Ecto neural progenitor cell (in vitro differentiated cells): ENCODE data around the gene DLX1.
"Not testable (repeated sequence)": the region's sequence is repeated elsewhere in the genome, so short reads cannot be mapped to it uniquely, and the experiment has no call there.

ENCODE experiments used
- DNase-seq: peaks from one replicate; pipeline ENCODE4 v3.0.0-alpha.2; 2018; ENCODE audit warnings: low spot score

DLX1 gene

DNA sequence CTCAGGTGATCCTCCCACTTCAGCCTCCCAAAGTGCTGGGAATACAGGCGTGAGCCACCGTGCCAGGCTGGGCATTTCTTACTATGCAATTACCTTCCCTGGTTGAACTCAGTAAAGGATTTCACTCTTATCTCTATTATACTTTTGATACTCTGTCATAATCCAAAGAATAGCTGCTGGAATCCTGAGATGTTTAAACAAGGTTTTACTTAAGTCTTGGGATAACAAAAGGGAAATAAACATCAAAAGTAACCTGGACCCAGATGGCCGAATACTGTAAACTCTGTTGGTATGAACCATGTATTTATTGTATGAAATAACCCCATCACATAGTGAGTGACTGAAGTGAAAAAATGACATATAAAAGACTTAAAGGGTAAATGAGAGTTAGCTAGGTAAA lies 29.3 kb downstream of the DLX1 start:
- no peak for DNase-seq

DNA sequence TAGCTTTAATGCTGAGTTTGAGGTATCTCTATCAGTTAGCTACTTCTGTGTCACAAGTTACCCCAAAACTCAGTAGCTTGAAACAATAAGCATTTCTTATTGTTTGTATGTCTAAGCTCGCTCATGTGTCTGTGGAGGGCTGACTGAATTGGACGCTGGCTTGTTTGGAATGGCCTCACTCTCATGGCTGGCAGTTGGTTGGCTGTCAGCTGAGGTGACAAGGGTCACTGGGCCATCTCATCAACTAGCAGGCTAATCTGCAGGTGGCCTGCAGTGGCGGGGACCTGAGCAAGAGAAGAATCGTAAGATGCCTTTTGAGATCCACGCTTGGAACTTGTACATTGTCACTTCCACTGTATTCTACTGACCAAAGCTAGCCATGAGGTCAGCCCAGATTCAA lies 30.8 kb downstream of the DLX1 start:
- DNase-seq, result no peak

DNA sequence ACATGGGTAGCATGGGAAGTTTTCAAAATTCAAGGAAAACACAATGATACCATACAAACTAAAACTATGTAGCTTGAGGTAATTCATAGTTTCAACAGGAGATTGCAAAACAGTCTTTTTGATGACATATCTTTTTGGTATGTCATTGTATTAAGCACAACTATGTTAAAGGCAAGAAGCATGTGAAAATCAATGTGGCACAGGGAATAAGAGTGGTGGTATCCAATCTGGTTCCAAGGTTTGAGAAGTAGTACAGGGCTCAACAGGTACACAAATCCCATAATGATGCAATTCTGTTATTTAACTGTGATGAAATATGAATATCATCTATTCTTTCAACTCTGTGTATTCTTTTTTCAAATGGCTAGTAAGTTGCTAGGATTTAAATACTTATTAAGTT lies 33.8 kb downstream of the DLX1 start:
- DNase-seq, result no peak

DNA sequence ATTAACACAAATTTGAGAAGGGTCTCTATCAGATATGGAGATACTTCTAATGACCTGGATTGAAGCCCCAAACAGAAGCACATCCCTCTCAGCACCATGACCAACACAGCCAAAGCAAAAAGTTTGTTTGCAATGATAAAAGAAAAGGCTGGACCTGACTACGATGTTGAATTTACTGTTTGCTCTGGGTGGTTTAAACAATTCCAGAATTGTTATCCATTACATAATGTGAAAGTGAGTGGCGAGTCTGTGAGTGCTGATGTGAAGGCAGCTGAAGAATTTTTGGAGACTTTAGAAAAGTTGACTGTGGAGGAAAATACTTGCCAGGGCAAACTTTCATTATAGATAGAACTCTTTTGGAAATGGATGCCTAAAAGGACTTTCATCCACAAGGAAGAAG lies 34.8 kb downstream of the DLX1 start:
- DNase-seq, result no peak

DNA sequence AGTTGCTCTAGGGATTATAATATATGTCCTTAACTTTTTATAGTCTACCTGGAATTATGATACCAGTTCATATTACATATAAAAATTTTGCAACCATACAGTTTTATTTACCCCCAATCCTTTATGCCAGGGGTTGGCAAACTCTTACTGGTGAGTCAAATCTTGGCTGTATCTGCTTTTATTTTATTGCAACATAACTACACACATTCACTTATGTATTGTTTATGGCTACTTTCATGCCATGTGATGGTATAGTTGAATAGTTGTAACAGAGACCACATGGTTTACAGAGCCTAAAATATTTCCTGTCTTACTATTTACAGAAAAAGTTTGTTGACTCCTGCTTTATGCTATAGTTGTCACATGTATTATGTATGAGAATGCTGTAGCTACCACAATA lies 43.2 kb downstream of the DLX1 start:
- no peak for DNase-seq

- no peak for DNase-seq
Measured at GRCh38 chr2:172129404-172129803, 44.1 kb downstream of the DLX1 start.

GRCh38 chr2:172131713-172132555 lies 46.6 kb downstream of the DLX1 start:
- DNase-seq, result peak; percentile 55

DNA sequence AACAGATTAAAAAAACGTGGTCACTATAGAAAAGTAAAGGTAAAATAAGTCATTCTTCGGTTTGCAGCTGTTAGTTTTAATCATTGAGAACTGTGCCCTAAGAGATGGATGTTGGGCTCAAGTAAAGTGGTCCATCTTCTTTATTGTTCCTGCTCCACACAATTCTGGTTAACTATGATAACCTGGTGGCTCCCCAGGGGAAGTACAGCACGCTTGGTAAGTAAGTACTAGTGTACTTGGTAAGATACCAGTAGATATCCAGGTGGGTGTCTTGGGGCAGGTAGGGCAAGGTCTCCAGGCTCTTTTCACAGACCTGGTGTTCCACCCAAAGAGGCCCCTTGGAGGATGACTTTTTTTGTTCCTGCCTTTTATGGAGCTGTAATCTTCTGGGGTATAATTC lies 49.0 kb downstream of the DLX1 start:
- DNase-seq, result no peak

GRCh38 chr2:172135446-172135845 lies 50.1 kb downstream of the DLX1 start:
- DNase-seq, result no peak

DNA sequence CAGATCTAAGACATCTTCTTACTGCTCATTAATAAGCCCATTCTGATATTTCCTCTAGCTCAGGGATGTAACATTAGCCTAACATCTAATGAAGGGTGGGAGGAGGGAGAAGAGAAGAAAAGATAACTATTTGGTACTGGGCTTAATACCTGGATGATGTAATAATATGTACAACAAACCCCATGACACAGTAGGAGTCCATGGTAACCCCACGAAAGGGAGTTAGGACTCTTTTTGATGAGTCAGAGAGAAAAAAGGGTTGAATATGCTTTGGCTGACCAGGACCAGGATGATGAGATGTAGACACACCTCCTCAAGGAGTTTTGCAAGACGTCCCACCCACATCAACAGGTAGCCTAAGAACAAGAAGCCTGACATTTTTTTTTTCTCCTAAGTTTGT lies 51.8 kb downstream of the DLX1 start:
- no peak for DNase-seq

GRCh38 chr2:172137943-172138342 lies 52.6 kb downstream of the DLX1 start:
- no peak for DNase-seq

DNA sequence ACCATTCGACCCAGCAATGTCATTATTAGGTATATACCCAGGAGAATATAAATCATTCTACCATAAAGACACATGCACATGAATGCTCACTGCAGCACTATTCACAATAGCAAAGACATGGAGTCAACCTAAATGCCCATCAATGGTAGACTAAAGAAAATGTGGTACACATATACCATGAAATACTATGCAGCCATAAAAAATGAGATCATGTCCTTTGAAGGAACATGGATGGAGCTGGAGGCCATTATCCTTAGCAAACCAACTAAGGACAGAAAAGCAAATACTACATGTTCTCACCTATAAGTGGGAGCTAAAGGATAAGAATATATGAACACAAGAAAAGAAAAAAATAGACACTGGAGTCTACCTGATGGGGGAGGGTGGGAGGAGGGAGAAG lies 53.4 kb downstream of the DLX1 start:
- DNase-seq, result not testable (repeated sequence)
